Lower lobe of right lung (tissue), 2 donors: ENCODE results near the gene TIMM8B. TPM values are rescaled to one million over a fixed set of nuclear protein-coding genes. Genes with fewer than 3 reads are reported as not detected.

Experiments used
- ATAC-seq, 2 donors: fragments of 200-7000 bp; cut with Tn5 transposase; one replicate each; pipeline ENCODE4 v1.9.1; 2020 to 2022; ENCODE audit warnings: mild to moderate bottlenecking in 2 of 2, moderate library complexity in 2 of 2
- DNase-seq: peaks from one replicate; pipeline ENCODE4 v3.0.0-alpha.2; 2020
- H3K27ac ChIP-seq: fragments of 200-600 bp; one replicate; pipeline ENCODE4 v1.8.0; 2022
- H3K27me3 ChIP-seq: fragments of 200-600 bp; one replicate; pipeline ENCODE4 v1.8.0; 2022; ENCODE audit warnings: low read depth
- H3K36me3 ChIP-seq: fragments of 200-600 bp; one replicate; pipeline ENCODE4 v1.8.0; 2022; ENCODE audit warnings: mild to moderate bottlenecking
- H3K4me1 ChIP-seq: fragments of 200-600 bp; one replicate; pipeline ENCODE4 v1.8.0; 2022
- H3K4me3 ChIP-seq: fragments of 200-600 bp; one replicate; pipeline ENCODE4 v1.8.0; 2022; ENCODE audit warnings: mild to moderate bottlenecking
- H3K9me3 ChIP-seq: fragments of 200-600 bp; one replicate; pipeline ENCODE4 v1.8.0; 2022
- CTCF ChIP-seq: fragments of 200-600 bp; IDR thresholded peaks from one replicate; pipeline ENCODE4 v1.8.0; 2022; ENCODE audit warnings: antibody characterized with exemption, mild to moderate bottlenecking
- intact Hi-C: fragments of 100-400 bp; cut with DNase I; formaldehyde crosslinking; loops from one replicate; pipeline ENCODE4 v1.11.0; 2022
- total RNA-seq: library from RNA; stranded (reverse); fragmentation: NEBNext Ultra II Directional; extraction: Animal tissue kit (Norgen Biotek cat#: 25700); gene quantifications from one replicate; pipeline ENCODE4 v1.2.1, GENCODE V29; 2021
- donor health status: DM: no; HTN: yes; CAD: no; lungs with severe emphysema.

Gene TIMM8B
- total RNA-seq, 1 donor from 2014 or later: 35.9 TPM

GRCh38 chr11:112114460-112114859, 27.9 kb upstream of the TIMM8B start:
- H3K27ac ChIP-seq: no peak overlapping the region
- ATAC-seq: no peak
- no peak for DNase-seq
- no peak for TF ChIP-seq CTCF
- no peak overlapping the region for H3K4me3 ChIP-seq
- intact Hi-C loops: no loop called here
- no peaks in the 10 kb centered on the region for H3K36me3 ChIP-seq
- H3K9me3 ChIP-seq: no peaks in the 10 kb centered on the region
- no peaks in the 10 kb centered on the region for H3K4me1 ChIP-seq
- H3K27me3 ChIP-seq: no peaks in the 10 kb centered on the region

- H3K27ac ChIP-seq: no peak overlapping the region
- intact Hi-C loops: no loop called here
- H3K9me3 ChIP-seq: no peaks in the 10 kb centered on the region
- H3K4me1 ChIP-seq: no peaks in the 10 kb centered on the region
- DNase-seq (no peak), ATAC-seq (peak; percentile 76)
- peak; percentile 62 for TF ChIP-seq CTCF
- H3K4me3 ChIP-seq: no peak overlapping the region
- no peaks in the 10 kb centered on the region for H3K36me3 ChIP-seq
- no peaks in the 10 kb centered on the region for H3K27me3 ChIP-seq
Observed at GRCh38 chr11:112113539-112114457, 27.2 kb upstream of the TIMM8B start.

GRCh38 chr11:112106070-112106469, 19.5 kb upstream of the TIMM8B start:
- ATAC-seq (no peak), DNase-seq (no peak)
- H3K27me3 ChIP-seq: no peaks in the 10 kb centered on the region
- H3K4me3 ChIP-seq: no peak overlapping the region
- H3K4me1 ChIP-seq: no peaks in the 10 kb centered on the region
- H3K27ac ChIP-seq: no peak overlapping the region
- H3K9me3 ChIP-seq: no peaks in the 10 kb centered on the region
- peaks cover 6% of the 10 kb centered on the region for H3K36me3 ChIP-seq
- intact Hi-C loops: no loop called here
- TF ChIP-seq CTCF: no peak

- DNase-seq: no peak
- intact Hi-C loops: no loop called here
- no peak overlapping the region for H3K4me3 ChIP-seq
- TF ChIP-seq CTCF: no peak
- H3K27me3 ChIP-seq: no peaks in the 10 kb centered on the region
- H3K4me1 ChIP-seq: no peaks in the 10 kb centered on the region
- H3K27ac ChIP-seq: no peak overlapping the region
- H3K9me3 ChIP-seq: no peaks in the 10 kb centered on the region
- peak in 1 of 2 donors; percentile 33 for ATAC-seq
- peaks cover 6% of the 10 kb centered on the region for H3K36me3 ChIP-seq
Observed at GRCh38 chr11:112103446-112103845, 16.9 kb upstream of the TIMM8B start.

GRCh38 chr11:112100462-112100861, 13.9 kb upstream of the TIMM8B start:
- Histone ChIP-seq H3K4me1 (no peaks in the 10 kb centered on the region), H3K27ac (no peak overlapping the region), H3K27me3 (no peaks in the 10 kb centered on the region), H3K9me3 (no peaks in the 10 kb centered on the region), H3K4me3 (no peak overlapping the region), H3K36me3 (peaks cover 26% of the 10 kb centered on the region)
- DNase-seq: no peak
- intact Hi-C loops: no loop called here
- ATAC-seq: no peak
- TF ChIP-seq CTCF: no peak
